Mesothelial cell of epicardium (in vitro differentiated cells): Measurements from ENCODE around the gene OR6X1. TPM values are rescaled to one million over a fixed set of nuclear protein-coding genes. Genes with fewer than 3 reads are reported as not detected.
"Not testable (repeated sequence)": the region's sequence is repeated elsewhere in the genome, so short reads cannot be mapped to it uniquely, and the experiment has no call there.

Experiments used
- DNase-seq, 2 experiments: peaks; one replicate each; pipeline ENCODE4 v3.0.0; 2021; ENCODE audit warnings: low spot score in 2 of 2; ENCODE audit not compliant: unreplicated experiment in 2 of 2
- H3K27ac Mint-ChIP-seq: 2 replicates; pipeline ENCODE4 v1.8.0; 2021; ENCODE audit warnings: mixed read lengths
- H3K27me3 Mint-ChIP-seq: 2 replicates; pipeline ENCODE4 v1.8.0; 2021; ENCODE audit warnings: low read depth, mixed read lengths
- H3K36me3 Mint-ChIP-seq: 2 replicates; pipeline ENCODE4 v1.8.0; 2021; ENCODE audit warnings: mixed read lengths
- H3K4me1 Mint-ChIP-seq: 2 replicates; pipeline ENCODE4 v1.8.0; 2021; ENCODE audit warnings: mixed read lengths
- H3K4me3 Mint-ChIP-seq: 2 replicates; pipeline ENCODE4 v1.8.0; 2021; ENCODE audit warnings: mild to moderate bottlenecking, moderate library complexity, mixed read lengths
- H3K9me3 Mint-ChIP-seq: 2 replicates; pipeline ENCODE4 v1.8.0; 2021; ENCODE audit warnings: mixed read lengths
- CTCF ChIP-seq: fragments of 200-600 bp; sonication (generic); IDR thresholded peaks from one replicate; pipeline ENCODE4 v1.5.0; 2021; ENCODE audit warnings: antibody characterized with exemption; ENCODE audit not compliant: unreplicated experiment
- total RNA-seq: library from RNA; stranded (reverse); gene quantifications from 3 replicates; pipeline ENCODE4 v1.2.1, GENCODE V29; 2021

OR6X1 gene
- total RNA-seq, 1 donor from 2014 or later, result not detected

- Mint-ChIP-seq H3K27me3 (no peaks in the 10 kb centered on the region), H3K4me3 (no peak overlapping the region), H3K27ac (no peak overlapping the region), H3K9me3 (peaks cover 15% of the 10 kb centered on the region), H3K4me1 (no peaks in the 10 kb centered on the region), H3K36me3 (peaks cover 57% of the 10 kb centered on the region)
- DNase-seq, result no peak
- TF ChIP-seq CTCF, result no peak
These were observed 24.7 kb downstream of the OR6X1 start for GRCh38 chr11:123729602-123730001.

DNA sequence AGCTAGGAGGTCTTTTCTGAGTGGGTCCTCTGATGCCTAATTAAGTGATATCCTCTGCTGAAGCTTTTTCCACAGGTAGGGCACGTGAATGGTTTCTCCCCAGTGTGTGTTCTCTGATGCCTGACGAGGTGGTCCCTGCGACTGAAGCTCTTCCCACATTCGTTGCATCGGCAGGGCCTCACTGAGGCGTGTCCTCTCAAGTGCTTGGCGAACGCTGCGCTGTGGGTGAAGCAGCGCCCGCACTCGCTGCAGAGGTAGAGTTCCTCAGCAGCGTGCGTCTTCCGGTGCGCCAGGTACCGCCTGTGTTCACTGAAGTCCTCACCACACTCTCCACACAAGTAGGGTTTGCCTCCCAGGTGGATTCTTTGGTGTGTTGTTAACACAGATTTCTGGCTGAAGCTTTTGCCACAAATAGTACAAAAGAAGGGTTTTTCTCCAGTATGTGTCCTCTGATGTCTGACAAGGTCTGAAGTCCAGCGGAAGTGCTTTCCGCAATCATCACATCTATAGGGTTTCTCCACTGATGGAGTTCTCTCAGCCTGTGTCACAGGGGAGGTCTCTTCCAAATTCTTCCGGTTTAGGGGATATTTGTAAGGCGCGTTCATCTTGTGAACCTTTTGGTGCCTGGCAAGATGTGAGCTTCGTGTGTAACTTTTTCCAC, 28.2 kb downstream of the OR6X1 start:
- peaks cover 17% of the 10 kb centered on the region for H3K9me3 Mint-ChIP-seq
- DNase-seq, result no peak
- no peak for TF ChIP-seq CTCF
- no peaks in the 10 kb centered on the region for H3K4me1 Mint-ChIP-seq
- H3K4me3 Mint-ChIP-seq, result no peak overlapping the region
- no peak overlapping the region for H3K27ac Mint-ChIP-seq
- no peaks in the 10 kb centered on the region for H3K27me3 Mint-ChIP-seq
- H3K36me3 Mint-ChIP-seq, result peaks cover 67% of the 10 kb centered on the region

- Mint-ChIP-seq H3K36me3 (peaks cover 17% of the 10 kb centered on the region), H3K4me1 (no peaks in the 10 kb centered on the region), H3K27me3 (peaks cover 20% of the 10 kb centered on the region), H3K9me3 (peaks cover under 1% of the 10 kb centered on the region), H3K27ac (no peak overlapping the region), H3K4me3 (no peak overlapping the region)
- no peak for TF ChIP-seq CTCF
- DNase-seq, result no peak
These were observed 34.9 kb downstream of the OR6X1 start for GRCh38 chr11:123719452-123719851.

GRCh38 chr11:123718469-123718868, 35.8 kb downstream of the OR6X1 start:
- Mint-ChIP-seq H3K27me3 (peaks cover 23% of the 10 kb centered on the region), H3K4me1 (no peaks in the 10 kb centered on the region), H3K9me3 (no peaks in the 10 kb centered on the region), H3K36me3 (peaks cover 8% of the 10 kb centered on the region), H3K4me3 (no peak overlapping the region), H3K27ac (no peak overlapping the region)
- TF ChIP-seq CTCF, result no peak
- DNase-seq, result no peak

DNA sequence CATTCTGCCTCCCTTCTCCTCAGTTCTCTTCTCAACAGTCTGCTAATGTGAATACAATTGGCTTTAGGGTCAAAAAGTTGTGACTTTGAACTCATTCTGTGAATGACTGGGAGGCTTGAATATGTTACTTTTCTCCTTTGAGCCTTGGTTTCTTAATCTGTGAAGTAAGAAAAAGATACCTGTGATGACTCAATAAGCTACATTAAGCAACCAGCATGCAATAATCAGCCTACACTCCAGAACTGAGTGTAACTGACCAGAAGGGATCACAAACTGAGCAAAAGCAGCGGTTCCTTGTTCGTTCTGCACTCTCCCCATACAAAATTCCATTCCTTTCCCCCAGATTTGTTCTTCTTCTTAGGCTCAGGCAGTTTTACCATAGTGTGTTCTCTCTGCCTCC, 36.3 kb downstream of the OR6X1 start:
- TF ChIP-seq CTCF, result no peak
- H3K4me1 Mint-ChIP-seq, result no peaks in the 10 kb centered on the region

GRCh38 chr11:123712627-123713026, 41.7 kb downstream of the OR6X1 start:
- H3K4me3 Mint-ChIP-seq, H3K4me1 Mint-ChIP-seq, DNase-seq, H3K9me3 Mint-ChIP-seq, H3K36me3 Mint-ChIP-seq, H3K27ac Mint-ChIP-seq: not testable (repeated sequence)
- peaks cover 28% of the 10 kb centered on the region for H3K27me3 Mint-ChIP-seq

More for the DNA sequence above, 36.3 kb downstream of the OR6X1 start:
- Mint-ChIP-seq H3K27ac (no peak overlapping the region), H3K36me3 (peaks cover 3% of the 10 kb centered on the region), H3K4me3 (no peak overlapping the region), H3K9me3 (no peaks in the 10 kb centered on the region), H3K27me3 (peaks cover 23% of the 10 kb centered on the region)
- DNase-seq, result no peak
